Kidney epithelial cell (primary cell): ENCODE measurements around the gene TBC1D16. TPM values are rescaled to one million over a fixed set of nuclear protein-coding genes. Genes with fewer than 3 reads are reported as not detected.

Source experiments
- DNase-seq: peaks from one replicate; pipeline ENCODE4 v3.0.0-alpha.2; 2010; ENCODE audit warnings: low read depth
- H3K27me3 ChIP-seq: 2 replicates; pipeline ENCODE4 v1.6.0; 2011; ENCODE audit warnings: low read length; ENCODE audit not compliant: control insufficient read depth, insufficient read depth
- H3K36me3 ChIP-seq: 2 replicates; pipeline ENCODE4 v1.5.1; 2011; ENCODE audit warnings: low read length; ENCODE audit not compliant: control insufficient read depth, insufficient read depth
- H3K4me3 ChIP-seq: 2 replicates; pipeline ENCODE4 v1.5.1; 2011; ENCODE audit warnings: low read depth, mild to moderate bottlenecking, control low read depth, low read length
- total RNA-seq: library from RNA; depleted of rRNA; stranded (reverse); fragments of >200 nt; gene quantifications from 2 replicates; pipeline ENCODE4 v1.2.3, GENCODE V29; 2015
- TF ChIP-seq, protein P1 (sequence below): IDR thresholded peaks from 2 replicates; pipeline ENCODE4 v1.5.1; 2011; ENCODE audit warnings: mild to moderate bottlenecking, moderate library complexity, low read length, control low read depth, inconsistent platforms; ENCODE audit not compliant: insufficient read depth, poor library complexity, severe bottlenecking

TBC1D16 gene
- total RNA-seq, 1 donor from 2014 or later: 58.5 TPM

DNA sequence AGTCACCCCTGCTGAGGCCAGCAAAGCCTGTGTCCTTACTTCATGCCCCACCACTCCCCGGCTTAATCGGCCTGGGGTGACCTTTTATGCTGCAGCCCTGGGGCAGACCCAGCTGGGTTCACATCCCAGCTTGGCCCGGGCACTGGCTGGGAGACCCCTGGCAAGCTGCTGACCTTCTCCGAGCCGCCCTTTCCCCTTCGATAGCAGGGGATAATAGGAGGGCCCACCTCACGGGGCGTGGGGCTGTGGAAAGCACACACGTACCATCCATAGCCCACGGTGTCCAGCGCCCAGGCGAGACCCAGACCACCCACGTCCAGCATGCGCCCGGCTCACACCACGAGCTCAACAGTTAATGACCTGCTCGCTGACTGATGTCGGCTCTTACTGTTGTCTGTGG is 26.8 kb downstream of the TBC1D16 start:
- H3K4me3 ChIP-seq: no peak overlapping the region
- no peaks in the 10 kb centered on the region for H3K27me3 ChIP-seq
- H3K36me3 ChIP-seq: peaks cover 1% of the 10 kb centered on the region
- TF ChIP-seq, protein P1, sequence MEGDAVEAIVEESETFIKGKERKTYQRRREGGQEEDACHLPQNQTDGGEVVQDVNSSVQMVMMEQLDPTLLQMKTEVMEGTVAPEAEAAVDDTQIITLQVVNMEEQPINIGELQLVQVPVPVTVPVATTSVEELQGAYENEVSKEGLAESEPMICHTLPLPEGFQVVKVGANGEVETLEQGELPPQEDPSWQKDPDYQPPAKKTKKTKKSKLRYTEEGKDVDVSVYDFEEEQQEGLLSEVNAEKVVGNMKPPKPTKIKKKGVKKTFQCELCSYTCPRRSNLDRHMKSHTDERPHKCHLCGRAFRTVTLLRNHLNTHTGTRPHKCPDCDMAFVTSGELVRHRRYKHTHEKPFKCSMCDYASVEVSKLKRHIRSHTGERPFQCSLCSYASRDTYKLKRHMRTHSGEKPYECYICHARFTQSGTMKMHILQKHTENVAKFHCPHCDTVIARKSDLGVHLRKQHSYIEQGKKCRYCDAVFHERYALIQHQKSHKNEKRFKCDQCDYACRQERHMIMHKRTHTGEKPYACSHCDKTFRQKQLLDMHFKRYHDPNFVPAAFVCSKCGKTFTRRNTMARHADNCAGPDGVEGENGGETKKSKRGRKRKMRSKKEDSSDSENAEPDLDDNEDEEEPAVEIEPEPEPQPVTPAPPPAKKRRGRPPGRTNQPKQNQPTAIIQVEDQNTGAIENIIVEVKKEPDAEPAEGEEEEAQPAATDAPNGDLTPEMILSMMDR: no peak
- DNase-seq: no peak

DNA sequence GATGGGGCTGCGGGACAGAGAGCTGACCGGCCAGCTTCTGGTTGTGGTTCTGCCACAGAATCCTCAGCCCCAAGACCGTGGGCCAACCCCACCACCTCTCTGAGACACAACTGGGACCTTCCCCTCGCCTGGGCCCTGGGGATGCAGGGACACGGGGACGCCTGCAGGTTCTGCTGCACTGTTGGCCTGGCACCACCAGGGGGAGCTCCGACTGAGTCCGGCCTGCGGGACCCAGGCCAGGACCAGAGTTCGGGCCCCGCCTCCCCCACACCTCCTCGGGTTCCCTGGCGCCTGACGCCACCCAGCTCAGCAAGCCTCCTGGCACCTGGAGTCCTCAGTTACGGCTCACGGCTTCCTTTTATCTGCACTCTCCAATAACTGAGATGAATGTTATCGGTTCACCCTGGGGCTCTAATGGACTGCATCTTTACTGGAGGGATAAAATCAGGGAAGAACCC is 27.3 kb downstream of the TBC1D16 start:
- Histone ChIP-seq H3K27me3 (no peaks in the 10 kb centered on the region), H3K36me3 (peaks cover 1% of the 10 kb centered on the region), H3K4me3 (no peak overlapping the region)
- no peak for DNase-seq
- TF ChIP-seq, protein P1: peak; percentile 95

DNA sequence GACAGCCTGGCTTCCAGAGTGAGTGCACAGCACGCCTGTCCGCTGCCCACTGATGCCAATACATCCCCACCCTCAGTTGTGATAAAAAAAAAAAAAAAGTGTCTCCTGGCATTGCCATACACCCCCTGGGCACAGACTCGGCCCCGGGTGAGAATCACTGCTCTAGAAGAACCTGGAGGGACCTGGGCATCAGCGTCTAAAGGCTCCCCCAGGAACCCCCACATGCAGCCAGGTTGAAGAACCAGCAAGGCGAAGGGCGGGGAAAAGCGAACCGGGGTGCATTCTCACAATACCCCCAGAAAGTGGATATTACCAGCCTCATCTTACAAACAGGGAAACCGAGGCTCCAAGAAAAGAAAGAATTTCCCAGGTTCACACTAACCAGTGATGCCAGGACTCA is 27.7 kb downstream of the TBC1D16 start:
- Histone ChIP-seq H3K36me3 (peaks cover under 1% of the 10 kb centered on the region), H3K4me3 (no peak overlapping the region), H3K27me3 (no peaks in the 10 kb centered on the region)
- no peak for DNase-seq
- TF ChIP-seq, protein P1: no peak

DNA sequence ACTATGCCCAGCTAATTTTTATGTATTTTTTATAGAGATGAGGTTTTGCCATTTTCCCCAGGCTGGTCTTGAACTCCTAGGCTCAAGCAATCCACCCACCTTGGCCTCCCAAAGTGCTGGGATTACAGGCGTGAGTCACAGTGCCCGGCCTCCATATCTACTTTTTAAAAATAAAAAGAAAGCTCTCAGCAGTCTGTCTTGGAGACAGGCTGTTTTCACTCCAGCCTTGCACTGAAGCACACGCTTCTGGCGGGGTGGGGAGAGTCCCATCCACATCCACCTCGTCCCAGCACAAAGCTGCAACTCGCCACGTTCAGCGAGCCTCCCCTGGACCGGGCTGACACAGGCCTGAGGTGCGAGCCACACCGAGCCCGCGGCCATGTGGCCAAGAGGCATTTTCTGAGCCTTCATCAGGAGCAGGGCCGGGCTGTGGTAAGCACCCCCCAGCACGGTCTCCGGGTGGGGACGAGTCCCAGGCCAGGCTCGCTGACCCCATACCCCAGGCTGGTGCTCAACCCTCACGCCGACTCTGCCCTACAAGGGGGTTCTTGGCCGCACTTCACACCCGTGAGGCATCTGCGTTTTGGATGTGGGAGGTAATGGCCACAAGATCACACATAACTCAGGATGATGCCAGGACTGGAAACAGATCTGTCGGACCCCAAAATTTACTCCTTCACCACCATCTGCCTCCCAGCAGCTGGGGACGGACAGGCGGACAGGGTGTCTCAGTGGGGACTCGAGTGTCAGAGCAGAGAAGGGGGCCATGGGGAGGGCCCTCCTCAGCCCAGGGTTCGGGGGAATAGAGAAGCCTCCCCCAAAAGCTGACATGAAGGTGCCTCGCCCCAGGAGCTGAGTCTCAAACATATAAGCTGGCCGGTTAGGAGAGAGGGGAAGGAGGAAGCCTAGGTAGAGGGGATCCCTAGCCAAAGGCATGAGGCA is 28.6 kb downstream of the TBC1D16 start:
- Histone ChIP-seq H3K36me3 (no peaks in the 10 kb centered on the region), H3K4me3 (no peak overlapping the region), H3K27me3 (no peaks in the 10 kb centered on the region)
- DNase-seq: no peak
- TF ChIP-seq, protein P1: no peak

DNA sequence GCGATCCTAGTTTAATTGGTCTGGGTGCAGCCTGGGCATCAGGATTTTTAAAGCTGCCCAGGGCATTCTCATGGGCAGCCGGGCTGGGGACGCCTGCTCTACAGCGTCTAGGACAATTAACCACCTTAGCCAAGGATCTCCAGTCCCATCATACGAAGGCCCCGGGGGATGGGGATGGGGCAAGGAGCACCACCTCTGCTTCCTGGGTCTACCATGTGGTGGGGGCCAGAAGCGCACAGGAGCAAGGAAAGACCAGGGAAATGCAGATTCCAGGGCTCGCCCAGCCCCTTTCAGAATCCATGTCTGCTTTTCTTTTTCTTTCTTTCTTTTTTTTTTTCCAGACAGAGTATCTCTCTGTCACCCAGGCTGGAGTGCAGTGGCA is 29.3 kb downstream of the TBC1D16 start:
- no peak for DNase-seq
- no peaks in the 10 kb centered on the region for H3K36me3 ChIP-seq
- H3K27me3 ChIP-seq: no peaks in the 10 kb centered on the region
- H3K4me3 ChIP-seq: no peak overlapping the region
- TF ChIP-seq, protein P1: no peak
